Caco-2 (cell line): ENCODE results near the gene MYL11. TPM values are rescaled to one million over a fixed set of nuclear protein-coding genes. Genes with fewer than 3 reads are reported as not detected.

Source experiments
- BruUV-seq: library from RNA; stranded (reverse); fragments of 400-500 nt; replicated peaks from 2 replicates; lab custom pipeline; 2021; lab: Mats Ljungman, UMichigan
- CTCF ChIA-PET: fragments of 300-600 bp; sonication (Branson Sonifier 250); formaldehyde crosslinking; loops from one replicate; lab custom pipeline; 2022; ENCODE audit warnings: antibody characterized with exemption; lab: Charles Lee
- POLR2A ChIA-PET: fragments of 300-600 bp; sonication (Branson Sonifier 250); formaldehyde crosslinking; loops from one replicate; lab custom pipeline; 2022; ENCODE audit warnings: antibody characterized with exemption; lab: Charles Lee
- DNase-seq, 2 experiments: peaks; one replicate each; pipeline versions ENCODE4 v3.0.0 to v3.0.0-alpha.2; 2020 to 2022
- H3K27me3 ChIP-seq: replicated peaks from 2 replicates; pipeline ENCODE4 v1.6.0; 2011; ENCODE audit warnings: low read length; ENCODE audit not compliant: control insufficient read depth, insufficient read depth
- H3K36me3 ChIP-seq: 2 replicates; pipeline ENCODE4 v1.5.1; 2011; ENCODE audit warnings: low read length; ENCODE audit not compliant: control insufficient read depth, insufficient read depth
- H3K4me1 ChIP-seq: fragments of 250-450 bp; sonication (Bioruptor Pico); 2 replicates; pipeline ENCODE4 v1.5.1; 2020; ENCODE audit warnings: mild to moderate bottlenecking
- H3K4me3 ChIP-seq: 2 replicates; pipeline ENCODE4 v1.5.1; 2011; ENCODE audit warnings: low read depth, mild to moderate bottlenecking, control low read depth, low read length
- H3K9me3 ChIP-seq: fragments of 250-450 bp; sonication (Bioruptor Pico); 2 replicates; pipeline ENCODE4 v1.5.1; 2020; ENCODE audit warnings: mild to moderate bottlenecking, moderate library complexity
- H3K27ac Mint-ChIP-seq: one replicate; pipeline ENCODE4 v1.8.0; 2022; ENCODE audit warnings: mixed read lengths; ENCODE audit not compliant: unreplicated experiment
- H3K27me3 Mint-ChIP-seq: one replicate; pipeline ENCODE4 v1.8.0; 2022; ENCODE audit warnings: mixed read lengths; ENCODE audit not compliant: insufficient read depth, unreplicated experiment
- H3K36me3 Mint-ChIP-seq: one replicate; pipeline ENCODE4 v1.8.0; 2022; ENCODE audit warnings: mild to moderate bottlenecking, mixed read lengths; ENCODE audit not compliant: insufficient read depth, unreplicated experiment
- H3K4me1 Mint-ChIP-seq: one replicate; pipeline ENCODE4 v1.8.0; 2022; ENCODE audit warnings: low read depth, mixed read lengths; ENCODE audit not compliant: unreplicated experiment
- H3K4me3 Mint-ChIP-seq: one replicate; pipeline ENCODE4 v1.8.0; 2022; ENCODE audit warnings: mild to moderate bottlenecking, moderate library complexity, mixed read lengths; ENCODE audit not compliant: unreplicated experiment
- H3K9me3 Mint-ChIP-seq: one replicate; pipeline ENCODE4 v1.8.0; 2022; ENCODE audit warnings: mixed read lengths; ENCODE audit not compliant: unreplicated experiment
- CTCF ChIP-seq, 2 experiments: fragments of 200-600 bp in 1 of 2; IDR thresholded peaks; 1 replicate in 1 of 2; 2 replicates in 1 of 2; pipeline versions ENCODE4 v1.5.1 to v1.8.0; 2011 to 2022; ENCODE audit warnings: antibody characterized with exemption in 1 of 2, control low read depth in 1 of 2, inconsistent platforms in 1 of 2, low read depth in 1 of 2, low read length in 1 of 2, mild to moderate bottlenecking in 1 of 2, moderate library complexity in 1 of 2; ENCODE audit not compliant: insufficient read depth in 1 of 2, severe bottlenecking in 1 of 2, unreplicated experiment in 1 of 2
- intact Hi-C: fragments of 100-400 bp; cut with micrococcal nuclease; formaldehyde crosslinking; loops from one replicate; pipeline ENCODE4 v1.10.0; 2022; ENCODE audit not compliant: unreplicated experiment
- total RNA-seq: library from RNA; stranded (reverse); gene quantifications from 2 replicates; pipeline ENCODE4 v1.2.3, GENCODE V29; 2022

Gene MYL11
- total RNA-seq, 1 experiment from 2014 or later: 2.9 TPM

DNA sequence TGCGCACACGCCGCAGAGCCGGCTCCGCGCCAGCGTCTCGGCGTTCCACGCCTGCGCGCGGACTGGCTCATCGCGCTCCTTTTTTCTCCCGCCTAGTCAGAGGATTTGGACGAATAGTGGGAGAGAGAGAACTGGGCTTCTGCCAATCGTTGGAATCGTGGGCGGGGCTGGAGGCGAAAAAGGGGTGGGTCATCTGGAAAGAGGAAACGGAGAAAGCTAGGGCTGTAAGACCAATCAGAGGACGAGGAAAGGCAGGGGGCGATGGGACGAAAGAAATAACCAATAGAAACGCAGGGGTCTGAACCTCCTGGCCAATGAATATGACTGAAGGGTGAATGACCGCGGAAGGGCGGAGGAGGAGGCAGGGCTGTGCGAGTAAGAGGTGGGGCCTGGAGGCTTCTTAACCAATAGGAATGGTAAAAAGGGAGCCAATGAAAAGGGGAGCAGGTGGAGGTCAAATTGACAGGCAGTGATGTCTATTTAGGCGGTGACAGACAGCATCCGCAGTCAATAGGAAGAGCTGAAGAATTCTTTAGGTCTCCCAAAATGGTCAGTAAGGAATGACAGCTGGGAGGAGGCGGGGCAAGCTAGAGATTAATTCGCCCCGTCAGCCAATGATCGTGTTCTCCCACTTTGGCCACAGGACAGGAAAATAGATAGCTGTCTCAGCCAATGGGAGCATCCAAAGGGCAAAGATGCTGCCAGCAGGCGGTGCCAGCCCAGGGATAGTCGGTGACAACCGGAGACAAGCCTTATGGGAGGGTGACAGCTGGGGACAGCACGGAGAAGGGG lies 4.0 kb upstream of the MYL11 start, which contains the start of gene TBC1D10B:
Gene TBC1D10B (minus strand): TSS at position 39 of the 792 bp plus-strand sequence. CDS start 311 bp downstream, outside the sequence.
- intact Hi-C loops: no loop called here
- no peaks in the 10 kb centered on the region for H3K27me3 Mint-ChIP-seq
- peak; percentile 17 to 40 for TF ChIP-seq CTCF (IDR thresholded peaks at IDR 0.05; ENCODE audit: insufficient read depth in 1 of 2, low read depth in 1 of 2, low read length in 1 of 2, severe bottlenecking in 1 of 2, unreplicated experiment in 1 of 2)
- BruUV-seq: no TSS peak
- no peaks in the 10 kb centered on the region for H3K27me3 ChIP-seq
- H3K4me3 Mint-ChIP-seq: peak within 1 kb of the TSS; percentile 83
- ChIA-PET POLR2A (interaction anchor here (0.6 to 2.0 kb wide), 18 partner anchors 11 to 305 kb away, joined by 3 to 30 read pairs (median 6); partner anchors contain the start of genes ALDOA, CD2BP2, DCTPP1 and SEPTIN1), CTCF (interaction anchor here (0.6 to 2.2 kb wide), 20 partner anchors 11 to 339 kb away, joined by 3 to 18 read pairs (median 4); partner anchors contain the start of genes CD2BP2, DCTPP1, PRR14 and TBX6)
- H3K9me3 Mint-ChIP-seq: no peaks in the 10 kb centered on the region
- DNase-seq: peak; percentile 98 to 99
- no peaks in the 10 kb centered on the region for H3K36me3 ChIP-seq
- H3K9me3 ChIP-seq: no peaks in the 10 kb centered on the region
- peak within 1 kb of the TSS; percentile 99 for H3K27ac Mint-ChIP-seq
- peak within 1 kb of the TSS; percentile 63 for H3K4me3 ChIP-seq
- H3K4me1 ChIP-seq: peaks cover 21% of the 10 kb centered on the region
- H3K4me1 Mint-ChIP-seq: peaks cover 33% of the 10 kb centered on the region
- H3K36me3 Mint-ChIP-seq: peaks cover 21% of the 10 kb centered on the region

- Mint-ChIP-seq H3K9me3 (no peaks in the 10 kb centered on the region), H3K36me3 (peaks cover 18% of the 10 kb centered on the region), H3K4me3 (peak overlapping the region; percentile 83), H3K4me1 (peaks cover 33% of the 10 kb centered on the region), H3K27ac (peak overlapping the region; percentile 99), H3K27me3 (no peaks in the 10 kb centered on the region)
- H3K9me3 ChIP-seq: no peaks in the 10 kb centered on the region
- TSS peak; percentile 95 for BruUV-seq
- H3K4me1 ChIP-seq: peaks cover 28% of the 10 kb centered on the region
- POLR2A ChIA-PET: interaction anchor here (0.6 to 2.0 kb wide), 16 partner anchors 11 to 305 kb away, joined by 3 to 30 read pairs (median 6); partner anchors contain the start of genes ALDOA, CD2BP2, DCTPP1 and SEPTIN1
- DNase-seq: no peak
- TF ChIP-seq CTCF (IDR thresholded peaks at IDR 0.05; ENCODE audit: insufficient read depth in 1 of 2, low read depth in 1 of 2, low read length in 1 of 2, severe bottlenecking in 1 of 2, unreplicated experiment in 1 of 2): no peak
- intact Hi-C loops: no loop called here
- CTCF ChIA-PET: interaction anchor here (0.7 to 2.2 kb wide), 16 partner anchors 15 to 339 kb away, joined by 3 to 18 read pairs (median 4); partner anchors contain the start of genes CD2BP2, DCTPP1, PRR14 and TBX6
- H3K36me3 ChIP-seq: no peaks in the 10 kb centered on the region
- no peaks in the 10 kb centered on the region for H3K27me3 ChIP-seq
- peak overlapping the region; percentile 37 for H3K4me3 ChIP-seq
Observed at GRCh38 chr16:30371248-30371816, 3.3 kb upstream of the MYL11 start.
